Fibroblast of pulmonary artery (primary cell): ENCODE results near the gene KIF5B.
"Not testable (repeated sequence)": the region's sequence is repeated elsewhere in the genome, so short reads cannot be mapped to it uniquely, and the experiment has no call there.

Experiments used
- DNase-seq: peaks from one replicate; pipeline ENCODE4 v3.0.0-alpha.2; 2010; ENCODE audit warnings: low read depth
- H3K4me3 ChIP-seq: replicated peaks from 2 replicates; pipeline ENCODE4 v1.5.1; 2011; ENCODE audit warnings: low read depth, mild to moderate bottlenecking, control low read depth, low read length, moderate library complexity
- CTCF ChIP-seq: IDR thresholded peaks from 2 replicates; pipeline ENCODE4 v1.5.1; 2011; ENCODE audit warnings: mild to moderate bottlenecking, control low read depth, low read length, inconsistent platforms; ENCODE audit errors: missing control alignments

The KIF5B gene

GRCh38 chr10:31982111-31982510 lies 74.1 kb downstream of the KIF5B start:
- no peak for TF ChIP-seq CTCF
- H3K4me3 ChIP-seq, result no peak overlapping the region

GRCh38 chr10:31980471-31980870 lies 75.8 kb downstream of the KIF5B start:
- TF ChIP-seq CTCF, result no peak
- DNase-seq, result no peak
- no peak overlapping the region for H3K4me3 ChIP-seq

More at GRCh38 chr10:31982111-31982510, 74.1 kb downstream of the KIF5B start:
- DNase-seq, result no peak

- DNase-seq, H3K4me3 ChIP-seq: not testable (repeated sequence)
Observed at GRCh38 chr10:31979071-31979470, 77.2 kb downstream of the KIF5B start.

GRCh38 chr10:31978156-31978483 lies 78.1 kb downstream of the KIF5B start:
- no peak for TF ChIP-seq CTCF
- H3K4me3 ChIP-seq, result no peak overlapping the region
- DNase-seq, result no peak

GRCh38 chr10:31977440-31978155 lies 78.6 kb downstream of the KIF5B start:
- DNase-seq, result peak; percentile 86
- no peak for TF ChIP-seq CTCF
- H3K4me3 ChIP-seq, result no peak overlapping the region

- no peak for TF ChIP-seq CTCF
- DNase-seq, result no peak
- no peak overlapping the region for H3K4me3 ChIP-seq
Observed at GRCh38 chr10:31975157-31975765, 81.0 kb downstream of the KIF5B start.

GRCh38 chr10:31974434-31975124 lies 81.6 kb downstream of the KIF5B start:
- no peak overlapping the region for H3K4me3 ChIP-seq
- no peak for DNase-seq
- TF ChIP-seq CTCF, result no peak
